HepG2 (cell line): ENCODE measurements around the gene FDXACB1. TPM values are rescaled to one million over a fixed set of nuclear protein-coding genes. Genes with fewer than 3 reads are reported as not detected.

Source experiments
- ELF4 ChIP-seq: sonication (generic); formaldehyde crosslinking; IDR thresholded peaks from 2 replicates; pipeline ENCODE4 v1.5.0; 2020; ENCODE audit warnings: missing genetic modification reagents, mild to moderate bottlenecking, moderate library complexity, borderline replicate concordance
- ISL2 ChIP-seq: sonication (generic); formaldehyde crosslinking; IDR thresholded peaks from 2 replicates; pipeline ENCODE4 v1.5.0; 2020; ENCODE audit warnings: missing genetic modification reagents
- JDP2 ChIP-seq: sonication (generic); formaldehyde crosslinking; IDR thresholded peaks from 2 replicates; pipeline ENCODE4 v1.8.1; 2022; ENCODE audit warnings: missing genetic modification reagents, borderline replicate concordance
- KAT2B ChIP-seq: fragments of 150-350 bp; IDR thresholded peaks from 2 replicates; pipeline ENCODE4 v1.6.1; 2014; ENCODE audit warnings: low read depth, low read length, borderline replicate concordance
- KIAA2018 ChIP-seq: sonication (generic); formaldehyde crosslinking; IDR thresholded peaks from 2 replicates; pipeline ENCODE4 v1.5.0; 2020; ENCODE audit warnings: mild to moderate bottlenecking, missing genetic modification reagents, borderline replicate concordance
- KLF12 ChIP-seq: sonication (generic); formaldehyde crosslinking; IDR thresholded peaks from 2 replicates; pipeline ENCODE4 v1.4.0; 2020; ENCODE audit warnings: missing genetic modification reagents, borderline replicate concordance
- PAXIP1 ChIP-seq: sonication (generic); formaldehyde crosslinking; conservative IDR thresholded peaks from 2 replicates; pipeline ENCODE4 v1.4.0; 2020; ENCODE audit warnings: mild to moderate bottlenecking, missing genetic modification reagents, moderate library complexity
- PPARG ChIP-seq: conservative IDR thresholded peaks from 2 replicates; pipeline ENCODE4 v1.6.1; 2016; ENCODE audit warnings: missing biosample characterization, missing genetic modification reagents
- SMAD9 ChIP-seq: sonication (generic); formaldehyde crosslinking; IDR thresholded peaks from 2 replicates; pipeline ENCODE4 v1.5.1; 2020; ENCODE audit warnings: mild to moderate bottlenecking, missing genetic modification reagents
- THAP11 ChIP-seq: IDR thresholded peaks from 2 replicates; pipeline ENCODE4 v1.6.1; 2016; ENCODE audit warnings: missing biosample characterization, missing genetic modification reagents
- YY1 ChIP-seq: IDR thresholded peaks from 2 replicates; pipeline ENCODE4 v1.6.1; 2011; ENCODE audit warnings: low read length, low read depth, moderate library complexity, mild to moderate bottlenecking; ENCODE audit not compliant: insufficient read depth, insufficient replicate concordance
- ZNF20 ChIP-seq: sonication (generic); formaldehyde crosslinking; IDR thresholded peaks from 2 replicates; pipeline ENCODE4 v1.4.0; 2020; ENCODE audit warnings: mild to moderate bottlenecking, moderate library complexity, missing genetic modification reagents
- ZNF260 ChIP-seq: sonication (generic); formaldehyde crosslinking; IDR thresholded peaks from 2 replicates; pipeline ENCODE4 v1.4.0; 2020; ENCODE audit warnings: missing genetic modification reagents, low read depth, mild to moderate bottlenecking, borderline replicate concordance
- ZNF562 ChIP-seq: sonication (generic); formaldehyde crosslinking; IDR thresholded peaks from 2 replicates; pipeline ENCODE4 v1.8.0; 2022; ENCODE audit warnings: missing genetic modification reagents, borderline replicate concordance
- ZNF597 ChIP-seq: sonication (generic); formaldehyde crosslinking; IDR thresholded peaks from 2 replicates; pipeline ENCODE4 v1.5.0; 2020; ENCODE audit warnings: missing genetic modification reagents
- ZNF619 ChIP-seq: sonication (generic); formaldehyde crosslinking; IDR thresholded peaks from 2 replicates; pipeline ENCODE4 v1.4.0; 2020; ENCODE audit warnings: mild to moderate bottlenecking, missing genetic modification reagents
- polyA plus RNA-seq, 8 experiments: library from polyadenylated mRNA; depleted of rRNA in 3 of 8; stranded (reverse) in 7 of 8; unstranded in 1 of 8; fragments of >200 nt; fragmentation: Illumina TruSeq in 4 of 8; extraction: Trizol in 4 of 8; gene quantifications; 2 replicates each; pipeline versions ENCODE4 v1.2.1 to v1.2.3, GENCODE V29; 2011 to 2016; ENCODE audit warnings: low read depth in 4 of 8, missing spikeins in 1 of 8, mixed read lengths in 1 of 8; ENCODE audit not compliant: insufficient read depth in 1 of 8
- total RNA-seq, 5 experiments: library from RNA; depleted of rRNA; stranded (reverse); fragments of >200 nt; fragmentation: Illumina TruSeq; extraction: Trizol; gene quantifications; 2 replicates each; pipeline ENCODE4 v1.2.3, GENCODE V29; 2016; ENCODE audit warnings: low read depth in 1 of 5

The FDXACB1 gene
- total and polyA plus RNA-seq, 2 of the 13 experiments (the other 11 are each of a cell fraction or from before 2014, with no cell fraction given) = 1.1 to 3.4 TPM

- peak; percentile 86 for TF ChIP-seq PAXIP1 (CRISPR knock-in tag)
- TF ChIP-seq KIAA2018 (CRISPR knock-in tag) = no peak
- TF ChIP-seq KLF12 (CRISPR knock-in tag) = peak; percentile 50; the same call in 1 of the 2 replicates
- TF ChIP-seq YY1 = no peak
- TF ChIP-seq ZNF562 (CRISPR knock-in tag) = no peak
- TF ChIP-seq KAT2B = peak; percentile 19; the same call in 1 of the 2 replicates
- TF ChIP-seq ZNF619 = no peak
- no peak for TF ChIP-seq JDP2
- TF ChIP-seq SMAD9 (CRISPR knock-in tag) = peak; percentile 87; the same call in 1 of the 2 replicates
- no peak for TF ChIP-seq ZNF20 (CRISPR knock-in tag)
- TF ChIP-seq THAP11 (CRISPR knock-in tag) = peak; percentile 60
- TF ChIP-seq ZNF260 (CRISPR knock-in tag) = no peak
- TF ChIP-seq PPARG (CRISPR knock-in tag) = peak; percentile 57; the same call in 1 of the 2 replicates
- peak; percentile 61; the same call in 1 of the 2 replicates for TF ChIP-seq ISL2 (CRISPR knock-in tag)
- no peak for TF ChIP-seq ELF4 (CRISPR knock-in tag)
- TF ChIP-seq ZNF597 (CRISPR knock-in tag) = no peak
These were observed 47.8 kb upstream of the FDXACB1 start (continued) for GRCh38 chr11:111926505-111927391.
